Activated CD4-positive, alpha-beta memory T cell treated with anti-CD3 and anti-CD28 coated beads, Interleukin-2, amount 10 ng/mL, durations not matched to agents 7 days and 5 days (primary cell): ENCODE results near the gene CHRM2. TPM values are rescaled to one million over a fixed set of nuclear protein-coding genes. Genes with fewer than 3 reads are reported as not detected.

Source experiments
- CTCF ChIA-PET: fragments of 350-600 bp; sonication (Branson Sonifier 250); formaldehyde crosslinking; loops from one replicate; lab custom pipeline; 2021; ENCODE audit warnings: antibody characterized with exemption, inconsistent platforms; lab: Charles Lee
- POLR2A ChIA-PET: fragments of 350-600 bp; sonication (Branson Sonifier 250); formaldehyde crosslinking; loops from one replicate; lab custom pipeline; 2021; ENCODE audit warnings: antibody characterized with exemption; lab: Charles Lee
- DNase-seq: peaks from one replicate; pipeline ENCODE4 v3.0.0-alpha.2; 2020
- H3K27ac Mint-ChIP-seq: one replicate; pipeline ENCODE4 v1.8.0; 2021; ENCODE audit warnings: mild to moderate bottlenecking, mixed read lengths
- H3K27me3 Mint-ChIP-seq: one replicate; pipeline ENCODE4 v1.8.0; 2021; ENCODE audit warnings: mixed read lengths
- H3K36me3 Mint-ChIP-seq: one replicate; pipeline ENCODE4 v1.8.0; 2021; ENCODE audit warnings: low read depth, mixed read lengths
- H3K4me1 Mint-ChIP-seq: one replicate; pipeline ENCODE4 v1.8.0; 2021; ENCODE audit warnings: mixed read lengths
- H3K4me3 Mint-ChIP-seq: one replicate; pipeline ENCODE4 v1.8.0; 2021; ENCODE audit warnings: mild to moderate bottlenecking, mixed read lengths
- H3K9me3 Mint-ChIP-seq: one replicate; pipeline ENCODE4 v1.8.0; 2021; ENCODE audit warnings: mixed read lengths
- total RNA-seq, 2 experiments: library from RNA; stranded (reverse); gene quantifications; one replicate each; pipeline ENCODE4 v1.2.3, GENCODE V29; 2021

The CHRM2 gene
- total RNA-seq, 2 experiments from 2014 or later, result not detected

GRCh38 chr7:137025469-137026175 lies 157.2 kb downstream of the CHRM2 start:
- DNase-seq, result no peak
- Mint-ChIP-seq H3K27ac (no peak overlapping the region), H3K4me1 (no peaks in the 10 kb centered on the region), H3K9me3 (peaks cover 5% of the 10 kb centered on the region), H3K4me3 (no peak overlapping the region), H3K27me3 (no peaks in the 10 kb centered on the region), H3K36me3 (no peaks in the 10 kb centered on the region)
- CTCF ChIA-PET, result no interaction called here
- POLR2A ChIA-PET, result no interaction called here

- H3K4me3 Mint-ChIP-seq, result no peak overlapping the region
- no peaks in the 10 kb centered on the region for H3K4me1 Mint-ChIP-seq
- ChIA-PET CTCF (no interaction called here), POLR2A (no interaction called here)
- H3K27ac Mint-ChIP-seq, result no peak overlapping the region
- no peak for DNase-seq
- peaks cover 5% of the 10 kb centered on the region for H3K9me3 Mint-ChIP-seq
- H3K36me3 Mint-ChIP-seq, result no peaks in the 10 kb centered on the region
- no peaks in the 10 kb centered on the region for H3K27me3 Mint-ChIP-seq
Observed at GRCh38 chr7:137026176-137026500, 157.7 kb downstream of the CHRM2 start.

- Mint-ChIP-seq H3K27me3 (no peaks in the 10 kb centered on the region), H3K9me3 (peaks cover 1% of the 10 kb centered on the region), H3K27ac (no peak overlapping the region), H3K4me3 (no peak overlapping the region), H3K36me3 (no peaks in the 10 kb centered on the region), H3K4me1 (no peaks in the 10 kb centered on the region)
- no peak for DNase-seq
- POLR2A ChIA-PET, result no interaction called here
- CTCF ChIA-PET, result no interaction called here
Observed at GRCh38 chr7:137032436-137032835, 164.0 kb downstream of the CHRM2 start.

GRCh38 chr7:137036768-137037167 lies 168.3 kb downstream of the CHRM2 start:
- H3K27ac Mint-ChIP-seq, result no peak overlapping the region
- POLR2A ChIA-PET, result no interaction called here
- H3K4me3 Mint-ChIP-seq, result no peak overlapping the region
- DNase-seq, result no peak
- CTCF ChIA-PET, result no interaction called here
- no peaks in the 10 kb centered on the region for H3K27me3 Mint-ChIP-seq
- peaks cover 2% of the 10 kb centered on the region for H3K9me3 Mint-ChIP-seq
- H3K4me1 Mint-ChIP-seq, result no peaks in the 10 kb centered on the region
- no peaks in the 10 kb centered on the region for H3K36me3 Mint-ChIP-seq

GRCh38 chr7:137038706-137039105 lies 170.3 kb downstream of the CHRM2 start:
- CTCF ChIA-PET, result no interaction called here
- H3K27me3 Mint-ChIP-seq, result no peaks in the 10 kb centered on the region
- H3K4me3 Mint-ChIP-seq, result no peak overlapping the region

GRCh38 chr7:137040745-137041144 lies 172.3 kb downstream of the CHRM2 start:
- DNase-seq, result no peak
- H3K4me3 Mint-ChIP-seq, result no peak overlapping the region
- no peaks in the 10 kb centered on the region for H3K27me3 Mint-ChIP-seq
- no peak overlapping the region for H3K27ac Mint-ChIP-seq
- H3K4me1 Mint-ChIP-seq, result no peaks in the 10 kb centered on the region
- POLR2A ChIA-PET, result no interaction called here
- peaks cover 2% of the 10 kb centered on the region for H3K9me3 Mint-ChIP-seq
- H3K36me3 Mint-ChIP-seq, result no peaks in the 10 kb centered on the region
- CTCF ChIA-PET, result no interaction called here

More at GRCh38 chr7:137038706-137039105, 170.3 kb downstream of the CHRM2 start:
- DNase-seq, result no peak
- Mint-ChIP-seq H3K36me3 (no peaks in the 10 kb centered on the region), H3K4me1 (no peaks in the 10 kb centered on the region), H3K27ac (no peak overlapping the region), H3K9me3 (peaks cover 2% of the 10 kb centered on the region)
- POLR2A ChIA-PET, result no interaction called here

GRCh38 chr7:137045573-137045972 lies 177.1 kb downstream of the CHRM2 start:
- ChIA-PET POLR2A (no interaction called here), CTCF (no interaction called here)
- Mint-ChIP-seq H3K27me3 (no peaks in the 10 kb centered on the region), H3K27ac (no peak overlapping the region), H3K9me3 (peaks cover 4% of the 10 kb centered on the region), H3K36me3 (no peaks in the 10 kb centered on the region), H3K4me1 (no peaks in the 10 kb centered on the region), H3K4me3 (no peak overlapping the region)
- no peak for DNase-seq

GRCh38 chr7:137069249-137069963 lies 201.0 kb downstream of the CHRM2 start:
- DNase-seq, result no peak

More at GRCh38 chr7:137069249-137069963, 201.0 kb downstream of the CHRM2 start:
- Mint-ChIP-seq H3K36me3 (no peaks in the 10 kb centered on the region), H3K4me3 (no peak overlapping the region), H3K9me3 (peaks cover 8% of the 10 kb centered on the region), H3K27ac (no peak overlapping the region), H3K4me1 (no peaks in the 10 kb centered on the region), H3K27me3 (no peaks in the 10 kb centered on the region)
- CTCF ChIA-PET, result no interaction called here
- POLR2A ChIA-PET, result no interaction called here
